Left colon (tissue), 2 donors: ENCODE measurements around the gene FLOT2. TPM values are rescaled to one million over a fixed set of nuclear protein-coding genes. Genes with fewer than 3 reads are reported as not detected.
"Not testable (repeated sequence)": the region's sequence is repeated elsewhere in the genome, so short reads cannot be mapped to it uniquely, and the experiment has no call there.

ENCODE experiments used
- ATAC-seq: fragments of 200-7000 bp; cut with Tn5 transposase; one replicate; pipeline ENCODE4 v1.9.1; 2020; ENCODE audit warnings: mild to moderate bottlenecking, moderate library complexity
- DNase-seq, 2 donors: peaks; one replicate each; pipeline ENCODE4 v3.0.0-alpha.2; 2020
- intact Hi-C, 2 donors: fragments of 100-400 bp; cut with DNase I in 1 of 2; cut with micrococcal nuclease in 1 of 2; formaldehyde crosslinking; loops; one replicate each; pipeline versions ENCODE4 v1.11.2 to v1.14.0; 2022; cut with DNase I, micrococcal nuclease
- total RNA-seq, 2 donors: library from RNA; stranded (reverse); fragmentation: NEBNext Ultra II Directional; extraction: Animal tissue kit (Norgen Biotek cat#: 25700); gene quantifications; one replicate each; pipeline ENCODE4 v1.2.1, GENCODE V29; 2021
- donor health status: DM: no; HTN: no; CAD: no.
- donor health status: DM: yes; HTN: yes; CAD: no.

Gene FLOT2
- total RNA-seq, 2 donors from 2014 or later = 82.4 to 91.5 TPM

- intact Hi-C loops = loop anchor here in 1 of 2 donors (10.0 kb wide), 1 partner anchor 155 kb away; no protein-coding TSS in a partner anchor
- ATAC-seq (no peak), DNase-seq (no peak)
These were observed 22.7 kb upstream of the FLOT2 start for GRCh38 chr17:28920201-28920600.

GRCh38 chr17:28918295-28918694 is 20.8 kb upstream of the FLOT2 start:
- DNase-seq = no peak
- ATAC-seq = no peak
- intact Hi-C loops = loop anchor here in 1 of 2 donors (10.0 kb wide), 1 partner anchor 163 kb away; no protein-coding TSS in a partner anchor

GRCh38 chr17:28917465-28917864 is 19.9 kb upstream of the FLOT2 start:
- ATAC-seq (no peak), DNase-seq (no peak)
- intact Hi-C loops = loop anchor here in 1 of 2 donors (10.0 kb wide), 1 partner anchor 163 kb away; no protein-coding TSS in a partner anchor

GRCh38 chr17:28917029-28917428 is 19.5 kb upstream of the FLOT2 start:
- intact Hi-C loops = loop anchor here in 1 of 2 donors (10.0 kb wide), 1 partner anchor 162 kb away; no protein-coding TSS in a partner anchor

GRCh38 chr17:28916302-28916934 is 18.9 kb upstream of the FLOT2 start:
- peak; percentile 63 for ATAC-seq
- intact Hi-C loops = loop anchor here in 1 of 2 donors (10.0 kb wide), 1 partner anchor 162 kb away; no protein-coding TSS in a partner anchor
- peak in 1 of 2 donors; percentile 56 for DNase-seq

More at GRCh38 chr17:28917029-28917428, 19.5 kb upstream of the FLOT2 start:
- no peak for ATAC-seq
- no peak for DNase-seq

GRCh38 chr17:28912938-28913333 is 15.4 kb upstream of the FLOT2 start:
- ATAC-seq (no peak), DNase-seq (no peak)
- intact Hi-C loops = loop anchor here in 1 of 2 donors (10.0 kb wide), 1 partner anchor 158 kb away; no protein-coding TSS in a partner anchor

- ATAC-seq = peak; percentile 77
- DNase-seq = peak; percentile 44 to 75
- intact Hi-C loops = loop anchor here in 1 of 2 donors (10.0 kb wide), 1 partner anchor 158 kb away; no protein-coding TSS in a partner anchor
These were observed 14.9 kb upstream of the FLOT2 start for GRCh38 chr17:28912281-28912937.

GRCh38 chr17:28911411-28912045 is 14.0 kb upstream of the FLOT2 start:
- DNase-seq (no peak), ATAC-seq (no peak)
- intact Hi-C loops = loop anchor here in 1 of 2 donors (10.0 kb wide), 1 partner anchor 157 kb away; no protein-coding TSS in a partner anchor

GRCh38 chr17:28910534-28910933 is 13.0 kb upstream of the FLOT2 start:
- ATAC-seq (no peak), DNase-seq (no peak)
- intact Hi-C loops = loop anchor here in 1 of 2 donors (10.0 kb wide), 1 partner anchor 156 kb away; no protein-coding TSS in a partner anchor

GRCh38 chr17:28908640-28909167 is 11.2 kb upstream of the FLOT2 start:
- ATAC-seq (no peak), DNase-seq (no peak)
- intact Hi-C loops = no loop called here

GRCh38 chr17:28907709-28908475 is 10.4 kb upstream of the FLOT2 start:
- no peak for ATAC-seq
- no peak for DNase-seq
- intact Hi-C loops = no loop called here

GRCh38 chr17:28906706-28907438 is 9.3 kb upstream of the FLOT2 start:
- ATAC-seq = peak; percentile 12
- intact Hi-C loops = no loop called here
- DNase-seq = no peak

GRCh38 chr17:28906276-28906675 is 8.7 kb upstream of the FLOT2 start:
- DNase-seq = no peak
- no peak for ATAC-seq
- intact Hi-C loops = no loop called here

GRCh38 chr17:28904800-28905199 is 7.3 kb upstream of the FLOT2 start:
- intact Hi-C loops = no loop called here
- DNase-seq (no peak), ATAC-seq (no peak)

- DNase-seq, ATAC-seq, intact Hi-C loops: not testable (repeated sequence)
These were observed 6.0 kb upstream of the FLOT2 start for GRCh38 chr17:28903546-28903841.

- peak; percentile 87 to 96 for DNase-seq
- intact Hi-C loops = no loop called here
- ATAC-seq = peak; percentile 88
These were observed 5.4 kb upstream of the FLOT2 start, which contains the start of gene DHRS13 for GRCh38 chr17:28902819-28903545. Gene DHRS13 (minus strand): TSS chr17:28903079. CDS start chr17:28902944, 135 bp downstream.
